Fibroblast of mammary gland (primary cell): ENCODE measurements around the gene TAOK1.

Experiments used
- DNase-seq: peaks from one replicate; pipeline ENCODE4 v3.0.0-alpha.2; 2010; ENCODE audit warnings: low read depth
- H3K4me3 ChIP-seq: 2 replicates; pipeline ENCODE4 v1.5.1; 2011; ENCODE audit warnings: low read depth, mild to moderate bottlenecking, low read length, moderate library complexity; ENCODE audit not compliant: control insufficient read depth
- CTCF ChIP-seq: conservative IDR thresholded peaks from 2 replicates; pipeline ENCODE4 v1.5.1; 2011; ENCODE audit warnings: low read depth, low read length, inconsistent platforms; ENCODE audit not compliant: control insufficient read depth, insufficient read depth

Gene TAOK1

GRCh38 chr17:29401258-29401657, 11.1 kb downstream of the TAOK1 start:
- no peak for TF ChIP-seq CTCF
- no peak overlapping the region for H3K4me3 ChIP-seq
- DNase-seq, result no peak

GRCh38 chr17:29407856-29408255, 17.7 kb downstream of the TAOK1 start:
- DNase-seq, result peak; percentile 33
- H3K4me3 ChIP-seq, result no peak overlapping the region
- TF ChIP-seq CTCF, result no peak

- no peak overlapping the region for H3K4me3 ChIP-seq
- DNase-seq, result no peak
- TF ChIP-seq CTCF, result no peak
Measured at GRCh38 chr17:29409963-29410362, 19.8 kb downstream of the TAOK1 start.

- no peak for TF ChIP-seq CTCF
- H3K4me3 ChIP-seq, result no peak overlapping the region
- DNase-seq, result peak; percentile 84
Measured at GRCh38 chr17:29412780-29413565, 22.8 kb downstream of the TAOK1 start.

- TF ChIP-seq CTCF, result no peak
- no peak overlapping the region for H3K4me3 ChIP-seq
- DNase-seq, result no peak
Measured at GRCh38 chr17:29420128-29420527, 30.0 kb downstream of the TAOK1 start.

- H3K4me3 ChIP-seq, result no peak overlapping the region
- no peak for DNase-seq
- no peak for TF ChIP-seq CTCF
Measured at GRCh38 chr17:29430275-29430674, 40.1 kb downstream of the TAOK1 start.
